ENCODE results near the gene EDAR. TPM values are rescaled to one million over a fixed set of nuclear protein-coding genes. Genes with fewer than 3 reads are reported as not detected.

Gene EDAR
- total and polyA plus RNA-seq, 2 of the 8 experiments (the other 6 are each of a cell fraction or from before 2014, with no cell fraction given) = not detected

GRCh38 chr2:108959401-108959800, 29.6 kb downstream of the EDAR start:
- H3K4ac ChIP-seq (replicated peaks; ENCODE audit: insufficient read length, low read depth, low read length) = no peak overlapping the region

More at GRCh38 chr2:108959401-108959800, 29.6 kb downstream of the EDAR start:
- H3K36me3 ChIP-seq (ENCODE audit: control insufficient read depth in 2 of 4, insufficient read depth in 4 of 4, low read length in 3 of 4) = no peaks in the 10 kb centered on the region
- no peak overlapping the region for H4K8ac ChIP-seq (ENCODE audit: extremely low read depth, insufficient read depth, low read length)
- 94% methylated on average over 7 of the region's 7 CpGs; no CpG with 5 or more reads in 1 of the 2 experiments for WGBS, 2 experiments (ENCODE audit: extremely low coverage in 1 of 2, insufficient coverage in 1 of 2, insufficient read length in 1 of 2, insufficient replicate concordance in 2 of 2, low coverage in 1 of 2, low lambda C conversion rate in 2 of 2, missing lambda C conversion rate in 1 of 2)
- H3K27ac ChIP-seq (ENCODE audit: low read depth, low read length) = no peak overlapping the region
- H3K56ac ChIP-seq (replicated peaks; ENCODE audit: insufficient read length, low read depth, low read length) = no peak overlapping the region
- no peak overlapping the region for H2BK20ac ChIP-seq (ENCODE audit: low read length)
- H3K79me2 ChIP-seq (ENCODE audit: control insufficient read depth in 1 of 2, insufficient read depth in 2 of 2, low read length in 2 of 2) = no peaks in the 10 kb centered on the region
- H3K4me1 ChIP-seq (replicated peaks in 1 of 4; ENCODE audit: control insufficient read depth in 3 of 4, insufficient read depth in 4 of 4, low read length in 3 of 4) = peaks cover 0 to 10% (median 1%) of the 10 kb centered on the region in 4 experiments; a peak in 3 of 7 replicates
- H2BK12ac ChIP-seq (ENCODE audit: low read depth, low read length) = no peak overlapping the region
- no peaks in the 10 kb centered on the region for H4K20me1 ChIP-seq (replicated peaks in 1 of 2; ENCODE audit: control insufficient read depth in 1 of 2, insufficient read depth in 2 of 2, low read length in 2 of 2)
- no peak overlapping the region for H2AFZ ChIP-seq (ENCODE audit: low read length)
- H3K23me2 ChIP-seq (ENCODE audit: low read depth, low read length) = no peaks in the 10 kb centered on the region
- ChIA-PET CTCF (ENCODE audit: partially characterized antibody) (interaction anchor here (0.9 to 3.2 kb wide), 11 partner anchors 9 to 573 kb away, joined by 3 to 34 read pairs (median 5); no protein-coding TSS in a partner anchor), POLR2A (ENCODE audit: partially characterized antibody) (no interaction called here)
- no peak overlapping the region for H3K23ac ChIP-seq (ENCODE audit: insufficient read length)
- no peaks in the 10 kb centered on the region for H3K9me3 ChIP-seq (ENCODE audit: insufficient read depth in 2 of 2, low read depth in 1 of 2, low read length in 1 of 2)
- H2BK120ac ChIP-seq (replicated peaks; ENCODE audit: low read depth, low read length) = no peak overlapping the region
- no peaks in the 10 kb centered on the region for H3K79me1 ChIP-seq (ENCODE audit: low read depth, low read length)
- DNase-seq (ENCODE audit: low read depth in 1 of 2, low spot score in 2 of 2) (no peak), FAIRE-seq (no peak)
- no peak overlapping the region for H4K5ac ChIP-seq (ENCODE audit: insufficient read length, low read depth, low read length)
- H4K91ac ChIP-seq (replicated peaks; ENCODE audit: insufficient read length, low read length) = no peak overlapping the region
- H2BK15ac ChIP-seq (ENCODE audit: low read length) = no peak overlapping the region
- H2BK5ac ChIP-seq (ENCODE audit: low read depth, low read length) = no peak overlapping the region
- no peaks in the 10 kb centered on the region for H3K27me3 ChIP-seq (replicated peaks in 1 of 4; ENCODE audit: control insufficient read depth in 3 of 4, extremely low read depth in 1 of 4, insufficient read depth in 3 of 4, low read length in 3 of 4)
- no peak overlapping the region for H3K14ac ChIP-seq (ENCODE audit: insufficient read length)
- no peak overlapping the region for H3K18ac ChIP-seq (ENCODE audit: extremely low read depth, low read length)
- H3K4me2 ChIP-seq (ENCODE audit: insufficient read depth in 1 of 2, low read depth in 2 of 2, low read length in 2 of 2) = no peak overlapping the region
- no peak overlapping the region for H2AK5ac ChIP-seq (ENCODE audit: low read depth, low read length)
- TF ChIP-seq RAD21 (IDR thresholded peaks at IDR 0.05 in 1 of 2, conservative IDR thresholded peaks at IDR 0.05 in 1 of 2; ENCODE audit: low read depth in 2 of 2, low read length in 2 of 2) (no peak), CTCF (IDR thresholded peaks at IDR 0.05; ENCODE audit: control extremely low read depth in 1 of 3, insufficient read depth in 1 of 3, low read depth in 1 of 3, low read length in 3 of 3) (no peak), ZNF274 (IDR thresholded peaks at IDR 0.05; ENCODE audit: borderline replicate concordance, extremely low read depth, low read length) (no peak), SIRT6 (IDR thresholded peaks at IDR 0.05; ENCODE audit: low read length) (no peak), SP4 (IDR thresholded peaks at IDR 0.05; ENCODE audit: low read length) (no peak)
- H3K9ac ChIP-seq (replicated peaks in 1 of 4; ENCODE audit: extremely low read depth in 1 of 4, low read depth in 3 of 4, low read length in 3 of 4) = no peak overlapping the region
- no peak overlapping the region for H3K4me3 ChIP-seq (ENCODE audit: extremely low read depth in 1 of 4, insufficient read depth in 2 of 4, low read depth in 3 of 4, low read length in 4 of 4)

Data from H1 (cell line).